ENCODE measurements around the gene PLEKHG7.

Gene PLEKHG7

GRCh38 chr12:92737855-92738850 lies 35.4 kb downstream of the PLEKHG7 start:
- TF ChIP-seq ZNF70 (CRISPR knock-in tag; IDR thresholded peaks at IDR 0.05) (no peak), ESRRG (CRISPR knock-in tag; IDR thresholded peaks at IDR 0.05) (no peak), ZNF565 (CRISPR knock-in tag; conservative IDR thresholded peaks at IDR 0.05; ENCODE audit: low read depth) (no peak), ZFP3 (CRISPR knock-in tag; IDR thresholded peaks at IDR 0.05) (no peak), SNAI2 (CRISPR knock-in tag; IDR thresholded peaks at IDR 0.05) (no peak), GLIS3 (CRISPR knock-in tag; IDR thresholded peaks at IDR 0.05) (no peak), RARB (CRISPR knock-in tag; IDR thresholded peaks at IDR 0.05) (no peak), TOX (CRISPR knock-in tag; IDR thresholded peaks at IDR 0.05; ENCODE audit: borderline replicate concordance) (no peak), ISL1 (CRISPR knock-in tag; IDR thresholded peaks at IDR 0.05) (no peak), CSDC2 (CRISPR knock-in tag; IDR thresholded peaks at IDR 0.05) (no peak), BACH2 (CRISPR knock-in tag; IDR thresholded peaks at IDR 0.05; ENCODE audit: borderline replicate concordance) (no peak)
- TF ChIP-seq, protein P1, sequence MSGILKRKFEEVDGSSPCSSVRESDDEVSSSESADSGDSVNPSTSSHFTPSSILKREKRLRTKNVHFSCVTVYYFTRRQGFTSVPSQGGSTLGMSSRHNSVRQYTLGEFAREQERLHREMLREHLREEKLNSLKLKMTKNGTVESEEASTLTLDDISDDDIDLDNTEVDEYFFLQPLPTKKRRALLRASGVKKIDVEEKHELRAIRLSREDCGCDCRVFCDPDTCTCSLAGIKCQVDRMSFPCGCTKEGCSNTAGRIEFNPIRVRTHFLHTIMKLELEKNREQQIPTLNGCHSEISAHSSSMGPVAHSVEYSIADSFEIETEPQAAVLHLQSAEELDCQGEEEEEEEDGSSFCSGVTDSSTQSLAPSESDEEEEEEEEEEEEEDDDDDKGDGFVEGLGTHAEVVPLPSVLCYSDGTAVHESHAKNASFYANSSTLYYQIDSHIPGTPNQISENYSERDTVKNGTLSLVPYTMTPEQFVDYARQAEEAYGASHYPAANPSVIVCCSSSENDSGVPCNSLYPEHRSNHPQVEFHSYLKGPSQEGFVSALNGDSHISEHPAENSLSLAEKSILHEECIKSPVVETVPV (CRISPR knock-in tag; IDR thresholded peaks at IDR 0.05): no peak
- TF ChIP-seq, protein P2, sequence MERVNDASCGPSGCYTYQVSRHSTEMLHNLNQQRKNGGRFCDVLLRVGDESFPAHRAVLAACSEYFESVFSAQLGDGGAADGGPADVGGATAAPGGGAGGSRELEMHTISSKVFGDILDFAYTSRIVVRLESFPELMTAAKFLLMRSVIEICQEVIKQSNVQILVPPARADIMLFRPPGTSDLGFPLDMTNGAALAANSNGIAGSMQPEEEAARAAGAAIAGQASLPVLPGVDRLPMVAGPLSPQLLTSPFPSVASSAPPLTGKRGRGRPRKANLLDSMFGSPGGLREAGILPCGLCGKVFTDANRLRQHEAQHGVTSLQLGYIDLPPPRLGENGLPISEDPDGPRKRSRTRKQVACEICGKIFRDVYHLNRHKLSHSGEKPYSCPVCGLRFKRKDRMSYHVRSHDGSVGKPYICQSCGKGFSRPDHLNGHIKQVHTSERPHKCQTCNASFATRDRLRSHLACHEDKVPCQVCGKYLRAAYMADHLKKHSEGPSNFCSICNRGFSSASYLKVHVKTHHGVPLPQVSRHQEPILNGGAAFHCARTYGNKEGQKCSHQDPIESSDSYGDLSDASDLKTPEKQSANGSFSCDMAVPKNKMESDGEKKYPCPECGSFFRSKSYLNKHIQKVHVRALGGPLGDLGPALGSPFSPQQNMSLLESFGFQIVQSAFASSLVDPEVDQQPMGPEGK (CRISPR knock-in tag; IDR thresholded peaks at IDR 0.05; ENCODE audit: borderline replicate concordance): no peak
- no peak for ATAC-seq

GRCh38 chr12:92739113-92739512 lies 36.3 kb downstream of the PLEKHG7 start:
- ATAC-seq: peak; percentile 41; the same call in 2 of the 3 replicates
- TF ChIP-seq GLIS3 (CRISPR knock-in tag; IDR thresholded peaks at IDR 0.05) (no peak), ZNF70 (CRISPR knock-in tag; IDR thresholded peaks at IDR 0.05) (no peak), ZFP3 (CRISPR knock-in tag; IDR thresholded peaks at IDR 0.05) (no peak), POU6F1 (CRISPR knock-in tag; IDR thresholded peaks at IDR 0.05; ENCODE audit: borderline replicate concordance, low read depth) (no peak)

DNA sequence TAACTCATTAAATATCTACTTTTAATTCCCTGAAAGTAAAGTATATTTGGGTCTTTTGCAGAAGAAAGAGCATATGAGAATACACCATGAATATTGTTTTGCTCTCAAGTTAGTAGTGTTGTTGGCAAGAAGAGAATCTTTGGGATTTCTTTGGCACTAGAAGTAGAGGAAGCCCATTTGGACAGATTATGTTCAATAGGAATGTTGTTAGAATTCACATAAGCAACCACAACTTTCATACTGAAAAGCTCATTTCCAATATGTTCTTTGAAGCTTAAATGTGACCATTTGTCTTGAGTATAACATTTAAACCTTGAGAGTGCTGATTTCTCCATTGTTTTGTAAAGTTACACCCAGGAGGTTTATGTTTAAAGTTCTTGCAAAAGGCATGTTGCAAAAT lies 37.6 kb downstream of the PLEKHG7 start:
- ATAC-seq: no peak
- TF ChIP-seq SNAI2 (CRISPR knock-in tag; IDR thresholded peaks at IDR 0.05) (no peak), TOX (CRISPR knock-in tag; IDR thresholded peaks at IDR 0.05; ENCODE audit: borderline replicate concordance) (no peak), ZNF70 (CRISPR knock-in tag; IDR thresholded peaks at IDR 0.05) (no peak)

GRCh38 chr12:92743026-92743425 lies 40.2 kb downstream of the PLEKHG7 start:
- no peak for ATAC-seq
- TF ChIP-seq RARB (CRISPR knock-in tag; IDR thresholded peaks at IDR 0.05): no peak

- peak; percentile 97 for ATAC-seq
- TF ChIP-seq BACH2 (CRISPR knock-in tag; IDR thresholded peaks at IDR 0.05; ENCODE audit: borderline replicate concordance): no peak
- TF ChIP-seq, protein P2 (CRISPR knock-in tag; IDR thresholded peaks at IDR 0.05; ENCODE audit: borderline replicate concordance): no peak
- TF ChIP-seq POU6F1 (CRISPR knock-in tag; IDR thresholded peaks at IDR 0.05; ENCODE audit: borderline replicate concordance, low read depth): no peak
- no peak for TF ChIP-seq ZFP30 (CRISPR knock-in tag; IDR thresholded peaks at IDR 0.05)
Measured at GRCh38 chr12:92745856-92746550, 43.2 kb downstream of the PLEKHG7 start.
